RKO (cell line): ENCODE measurements around the gene CHID1.

ENCODE experiments used
- DNase-seq: peaks from one replicate; pipeline ENCODE4 v3.0.0-alpha.2; 2016; ENCODE audit warnings: low spot score

CHID1 gene

DNA sequence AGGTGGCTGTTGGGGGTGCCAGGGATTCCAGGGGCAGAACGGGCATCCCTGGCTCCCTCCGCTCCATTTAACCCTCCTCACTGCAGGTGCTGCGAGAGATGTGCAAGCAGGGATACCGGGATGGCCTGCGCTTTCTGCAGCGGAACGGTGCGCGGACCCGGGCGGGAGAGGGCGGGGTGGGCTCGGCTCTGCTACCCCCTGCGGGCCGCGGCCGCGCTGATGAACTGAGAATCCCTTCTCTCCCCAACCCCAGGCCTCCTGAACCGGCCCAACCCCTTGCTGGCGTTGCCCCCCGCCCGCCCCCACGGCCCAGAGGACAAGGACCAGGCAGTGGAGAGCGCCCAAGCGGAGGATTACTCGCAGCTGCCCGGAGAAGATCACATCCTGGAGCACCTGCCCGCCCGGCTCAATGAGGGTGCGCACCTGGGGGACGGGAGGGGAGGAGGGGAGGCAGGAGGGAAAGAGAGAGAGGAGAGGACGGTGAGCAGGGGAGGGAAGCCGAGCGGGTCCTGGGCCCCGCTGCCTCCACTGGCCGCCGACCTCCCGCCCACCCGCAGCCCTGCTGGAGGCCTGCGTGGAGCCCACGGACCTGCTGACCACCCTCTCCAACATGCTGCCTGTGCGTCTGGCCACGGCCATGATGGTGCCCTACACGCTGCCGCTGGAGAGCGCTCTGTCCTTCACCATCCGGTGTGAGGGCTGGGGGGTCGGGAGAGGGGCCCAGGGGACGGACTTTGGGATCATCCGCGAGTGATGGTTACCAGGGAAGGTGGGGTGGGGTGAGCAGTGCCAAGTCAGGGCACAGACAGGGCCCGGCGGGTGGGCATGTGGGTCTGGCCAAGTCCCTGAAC lies 86.9 kb downstream of the CHID1 start:
- DNase-seq = no peak

DNA sequence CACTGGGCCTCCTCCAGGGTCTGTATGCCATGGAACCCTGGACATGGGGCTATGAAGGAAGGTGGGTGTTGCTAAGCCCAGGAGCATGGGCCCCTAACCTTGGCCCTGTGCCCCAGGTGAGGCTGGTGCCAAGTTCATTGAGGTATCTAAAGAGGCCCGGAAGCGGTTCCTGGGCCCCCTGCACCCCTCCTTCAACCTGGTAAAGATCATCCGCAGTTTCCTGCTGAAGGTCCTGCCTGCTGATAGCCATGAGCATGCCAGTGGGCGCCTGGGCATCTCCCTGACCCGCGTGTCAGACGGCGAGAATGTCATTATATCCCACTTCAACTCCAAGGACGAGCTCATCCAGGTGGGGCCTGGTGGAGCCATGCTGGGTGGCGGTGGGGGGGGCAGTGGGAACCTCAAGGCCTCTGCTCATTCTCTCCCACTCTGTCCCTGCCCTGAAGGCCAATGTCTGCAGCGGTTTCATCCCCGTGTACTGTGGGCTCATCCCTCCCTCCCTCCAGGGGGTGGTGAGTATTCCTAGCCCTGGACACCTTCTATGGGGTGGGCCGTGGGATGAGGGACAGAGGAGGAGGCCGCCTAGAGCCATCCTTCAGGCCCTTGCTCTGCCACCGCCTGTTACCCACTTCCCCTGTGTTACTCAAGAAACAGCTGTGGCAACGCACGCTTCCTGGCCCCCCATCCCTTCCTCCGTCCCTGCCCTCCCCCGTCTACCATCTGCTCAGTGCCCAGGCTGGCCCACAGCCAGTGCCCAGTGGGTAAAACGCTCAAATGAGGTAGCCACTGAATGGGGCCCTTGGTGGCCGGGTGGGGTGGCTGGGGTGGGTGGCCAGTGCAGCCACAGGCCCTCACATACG lies 88.9 kb downstream of the CHID1 start:
- DNase-seq = no peak

DNA sequence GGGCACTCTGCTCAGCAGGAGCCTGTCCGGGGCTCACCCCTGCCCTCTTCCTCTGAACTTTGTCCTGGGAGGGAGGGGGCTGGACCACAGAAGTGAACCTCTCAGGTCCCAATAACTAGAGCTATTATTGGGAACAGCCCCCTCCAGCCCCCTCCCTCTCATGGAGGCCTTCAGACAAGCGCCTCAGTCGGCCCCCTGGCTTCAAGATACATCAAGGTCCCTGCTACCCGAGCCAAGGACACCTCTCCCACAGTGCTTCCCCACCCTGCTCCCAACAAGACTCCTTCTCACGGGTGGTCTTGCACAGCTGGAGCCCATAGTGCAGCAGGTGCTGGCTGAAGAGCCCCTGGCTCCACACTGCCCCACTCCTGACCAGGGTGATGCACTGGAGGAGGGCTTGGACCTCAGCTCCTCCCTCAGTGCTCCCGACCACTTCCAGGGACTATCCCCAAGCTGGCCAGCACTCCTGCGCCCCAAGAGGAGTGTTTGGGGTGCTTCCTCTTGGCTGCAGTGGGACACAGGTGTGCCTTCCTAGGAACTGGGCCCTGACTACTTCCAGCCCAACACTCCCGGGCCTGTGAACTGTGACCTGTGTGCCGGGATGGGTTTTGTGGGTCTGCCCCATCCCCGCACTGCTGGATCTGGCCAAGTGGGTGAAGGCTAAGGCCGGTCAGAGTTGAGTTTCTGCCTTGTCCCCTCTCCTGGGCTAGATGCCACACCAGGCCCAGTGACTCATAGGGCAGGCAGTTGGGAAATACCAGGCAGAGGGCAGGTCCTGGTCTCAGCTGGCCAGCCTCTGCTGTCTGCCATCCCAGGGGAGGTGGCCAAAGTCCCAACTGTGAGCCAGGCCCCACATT lies 89.7 kb downstream of the CHID1 start:
- DNase-seq = no peak

DNA sequence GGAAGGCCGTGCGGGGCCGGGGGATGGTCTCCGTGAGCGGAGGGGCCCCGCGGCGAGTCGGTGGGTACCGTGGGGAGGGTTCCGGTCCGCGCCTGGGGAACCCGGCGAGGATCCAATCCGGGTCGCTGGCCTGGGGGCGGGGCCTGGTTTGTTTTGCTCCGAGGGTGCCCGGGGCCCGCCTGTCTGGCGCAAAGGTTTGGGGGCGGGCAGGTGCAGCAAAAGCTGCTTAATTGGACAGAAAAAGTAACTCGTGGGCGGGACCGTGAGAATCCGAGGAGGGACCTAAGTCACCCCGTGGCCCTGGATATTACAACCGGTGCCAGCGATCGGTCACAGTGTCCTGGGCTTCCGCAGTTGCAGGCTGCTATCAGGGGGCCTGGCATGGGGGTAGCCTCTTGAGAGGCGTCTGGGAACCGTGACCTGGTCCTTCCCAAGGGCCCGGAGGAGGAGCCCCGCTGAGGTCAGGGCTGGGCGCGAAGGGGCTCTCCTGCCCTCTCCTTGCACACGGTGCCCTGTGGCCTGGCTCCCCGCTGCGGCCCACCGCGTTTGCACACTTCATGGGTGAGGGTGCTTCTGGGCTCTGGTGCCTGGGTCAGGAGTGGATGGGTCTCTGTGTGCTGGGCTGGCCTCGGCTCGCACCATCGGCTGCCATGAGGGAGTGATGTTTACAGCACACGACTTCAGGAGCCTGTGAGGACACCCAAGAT lies 90.5 kb downstream of the CHID1 start:
- DNase-seq = peak; percentile 85

DNA sequence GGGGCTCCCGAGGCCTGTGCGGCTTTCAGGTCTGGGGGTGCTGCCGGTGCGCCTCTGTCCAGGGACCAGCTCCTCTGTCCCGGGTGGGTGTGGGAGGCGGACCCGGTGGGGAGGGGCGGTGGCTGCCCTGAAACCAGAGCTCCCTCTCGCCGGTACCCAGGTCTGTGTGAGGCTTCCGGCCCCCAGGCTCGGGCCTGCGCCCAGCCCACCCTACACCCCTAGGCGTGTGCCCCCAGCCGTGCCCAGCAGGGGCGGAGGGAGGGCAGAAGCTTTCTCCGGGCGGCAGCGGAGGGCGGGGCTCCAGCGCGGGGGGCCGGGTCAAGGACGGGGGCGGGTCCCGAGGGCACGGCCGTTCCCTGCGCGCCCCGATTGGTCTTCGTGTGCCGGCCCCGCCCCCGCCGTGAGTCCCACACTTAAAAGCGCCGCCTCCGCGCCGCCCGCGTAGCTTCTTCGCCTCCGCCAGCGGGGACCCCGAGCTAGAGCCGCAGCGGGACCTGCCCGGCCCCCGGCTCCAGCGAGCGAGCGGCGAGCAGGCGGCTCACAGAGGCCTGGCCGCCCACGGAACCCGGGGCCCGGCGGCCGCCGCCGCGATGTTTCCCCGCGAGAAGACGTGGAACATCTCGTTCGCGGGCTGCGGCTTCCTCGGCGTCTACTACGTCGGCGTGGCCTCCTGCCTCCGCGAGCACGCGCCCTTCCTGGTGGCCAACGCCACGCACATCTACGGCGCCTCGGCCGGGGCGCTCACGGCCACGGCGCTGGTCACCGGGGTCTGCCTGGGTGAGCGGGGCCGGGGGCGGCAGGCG lies 91.3 kb downstream of the CHID1 start:
- DNase-seq = peak; percentile 92

DNA sequence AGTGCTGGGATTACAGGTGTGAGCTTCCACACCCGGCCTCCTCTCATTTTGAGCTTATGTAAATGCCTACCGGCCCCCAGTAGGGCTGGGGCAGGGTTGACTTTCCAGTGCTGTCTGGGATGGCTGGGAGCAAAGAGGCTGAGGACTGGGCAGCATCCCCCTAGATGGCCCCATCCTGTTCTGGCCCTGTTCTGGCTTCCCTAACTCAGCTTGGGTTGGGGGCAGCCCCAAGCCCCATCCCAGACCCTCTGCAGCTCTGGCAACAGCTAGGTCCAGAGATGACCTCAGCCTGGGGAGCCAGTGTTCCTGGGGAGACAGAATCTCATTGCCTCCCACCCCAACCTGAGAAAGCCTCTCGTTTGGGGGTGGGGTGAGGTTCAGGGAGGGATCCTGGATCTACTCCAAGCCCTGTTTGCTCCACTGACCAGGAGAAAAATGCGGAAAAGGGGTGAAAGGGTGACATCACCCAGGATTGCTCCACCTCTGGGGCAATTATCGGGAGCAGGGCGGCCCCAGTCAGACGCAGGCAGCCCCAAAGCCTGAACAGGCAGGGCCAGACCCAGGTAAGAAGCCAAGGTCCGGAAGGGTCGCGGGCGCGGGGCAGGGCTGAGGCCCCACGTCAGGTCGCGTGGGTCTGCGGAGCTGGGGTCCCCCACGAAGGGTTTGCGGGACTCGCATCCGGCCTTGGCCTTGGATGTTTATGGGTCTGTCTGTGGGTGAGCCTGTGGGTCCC lies 92.0 kb downstream of the CHID1 start, which contains the start of gene PNPLA2:
TSS of gene PNPLA2 (plus strand) at position 519 of the 733 bp plus-strand sequence. CDS start 805 bp downstream, outside the sequence.
- DNase-seq = no peak
